NCI-H2196 (cell line): ENCODE data around the gene ITGA1.
A peak's percentile ranks its signal among the peaks of the same experiment; 100 is the strongest.

Experiments
- DNase-seq: peaks from one replicate; lab custom pipeline; 2025; ENCODE audit not compliant: unreplicated experiment; lab: John Stamatoyannopoulos, UW

ITGA1 gene

DNA sequence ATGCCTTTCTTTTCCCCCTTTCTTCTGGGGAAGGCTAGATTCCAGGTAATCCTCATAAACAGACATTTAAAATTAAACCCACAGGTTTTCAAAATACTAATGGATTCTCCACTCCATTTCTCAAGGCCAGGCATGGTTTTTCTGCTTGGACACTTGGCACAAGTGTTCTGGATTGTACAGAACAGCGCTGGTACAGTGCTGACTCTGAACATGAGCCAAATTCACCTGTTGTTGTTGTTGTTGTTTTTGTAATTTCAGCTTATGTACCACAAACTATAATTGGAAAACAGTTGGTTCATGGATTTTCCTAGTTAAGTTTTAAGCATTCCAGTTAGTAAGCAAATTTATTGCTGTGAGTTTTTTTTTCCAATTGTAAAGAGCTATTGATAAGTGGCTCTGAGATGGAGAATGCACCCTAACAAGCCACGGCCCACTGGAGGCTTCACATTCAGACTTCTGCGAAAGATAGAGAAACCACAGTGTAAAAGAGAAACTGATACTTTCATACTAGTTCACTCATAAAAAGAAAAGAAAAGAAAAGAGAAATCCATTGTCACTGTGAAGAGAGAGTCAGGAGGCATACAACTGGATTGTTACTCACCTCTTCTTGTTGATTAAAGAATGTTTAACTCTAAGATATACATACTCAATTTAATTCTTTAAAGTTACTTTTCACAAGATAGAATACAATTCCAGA is 16.2 kb upstream of the ITGA1 start:
- no peak for DNase-seq

DNA sequence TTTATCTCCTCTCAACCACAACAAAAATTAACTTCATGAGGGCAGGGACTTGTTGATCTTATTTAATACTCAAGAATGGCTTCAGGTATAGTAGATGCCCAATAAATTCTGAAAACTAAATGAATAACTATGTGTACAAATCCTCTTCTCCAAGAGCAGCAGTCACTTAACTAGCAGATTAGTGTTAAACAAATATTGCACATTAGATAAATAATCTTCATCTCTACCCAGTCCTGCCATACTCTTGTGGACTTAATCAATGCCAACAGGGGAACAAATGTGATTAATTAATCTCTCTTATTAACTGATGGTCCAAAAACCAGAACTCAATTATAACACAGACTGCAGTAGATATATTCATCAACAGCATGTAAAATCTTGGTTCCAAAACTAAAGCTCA is 15.0 kb upstream of the ITGA1 start:
- no peak for DNase-seq

DNA sequence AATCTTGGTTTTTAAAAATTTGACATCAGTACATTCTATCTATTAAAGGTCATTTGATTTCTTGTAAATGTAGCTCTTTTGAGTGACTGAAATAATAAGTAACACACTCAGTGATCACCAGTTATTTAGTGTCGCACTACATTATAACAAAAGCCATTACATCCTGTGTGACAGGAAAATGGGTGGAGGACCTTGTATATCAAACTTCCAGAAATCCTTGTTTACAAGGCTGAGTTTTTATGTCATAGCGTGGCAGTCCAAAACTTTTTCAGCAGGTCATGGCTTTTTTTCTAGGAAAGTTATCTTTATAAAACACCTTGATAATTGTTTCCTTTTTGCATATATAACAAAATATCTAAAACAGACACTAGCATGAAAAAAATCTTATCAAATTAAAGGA is 14.4 kb upstream of the ITGA1 start:
- DNase-seq: no peak

DNA sequence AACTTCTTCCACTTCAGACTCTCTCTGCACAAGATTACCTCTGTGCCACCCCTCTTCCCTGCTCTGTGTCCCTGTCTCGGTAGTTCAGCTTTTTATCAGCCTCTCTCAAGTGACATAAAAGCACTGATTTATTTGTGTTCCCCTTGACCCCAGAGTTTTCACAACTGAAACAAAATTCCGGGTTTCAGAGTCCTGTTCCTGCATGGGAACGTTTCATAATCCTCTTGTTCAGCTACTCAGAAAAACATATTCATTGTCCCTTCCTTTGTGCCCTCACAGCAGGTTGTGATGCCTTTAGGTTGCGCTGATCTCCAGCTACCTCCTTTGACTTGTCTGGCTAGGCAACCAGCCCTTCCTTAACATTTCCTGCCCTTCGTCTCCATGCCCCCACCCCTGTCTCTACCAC is 13.7 kb upstream of the ITGA1 start:
- no peak for DNase-seq

DNA sequence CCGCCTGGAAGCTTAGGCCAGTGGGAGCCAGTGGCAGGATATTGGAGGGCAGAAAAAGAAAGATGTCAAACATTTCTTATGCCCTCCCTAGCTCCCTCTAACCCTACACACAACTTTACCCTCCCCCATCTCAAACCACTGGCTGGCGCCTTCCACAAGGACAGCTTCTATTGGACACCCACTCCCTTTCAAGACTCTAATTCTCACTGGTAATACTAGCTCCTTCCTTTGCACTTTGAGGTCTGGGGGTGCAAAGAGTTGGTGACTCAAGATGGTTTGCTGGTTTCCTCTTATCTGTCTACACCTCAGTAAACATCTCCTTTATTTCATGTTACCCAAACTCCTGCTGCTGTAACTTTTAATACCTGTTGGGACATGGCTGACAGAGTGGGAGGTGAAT is 11.6 kb upstream of the ITGA1 start:
- no peak for DNase-seq

DNA sequence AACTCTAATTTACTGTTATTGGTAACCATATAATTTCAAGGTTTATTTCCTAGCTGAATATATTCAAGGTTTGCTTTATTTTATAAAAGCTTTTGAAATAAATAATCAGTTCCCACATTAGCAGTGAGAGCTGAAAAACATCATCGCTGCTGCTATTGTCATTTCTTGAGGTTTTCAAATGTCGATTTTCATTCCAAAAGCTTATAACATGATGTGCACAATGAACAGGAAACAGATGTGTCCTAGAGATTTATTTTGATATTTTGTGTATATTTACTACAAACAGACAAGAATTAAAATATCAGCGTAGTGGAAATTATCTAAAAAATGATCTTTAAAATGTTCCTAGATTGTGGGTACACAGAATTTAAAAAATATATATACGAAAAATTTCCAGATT is 10.5 kb upstream of the ITGA1 start:
- no peak for DNase-seq

DNA sequence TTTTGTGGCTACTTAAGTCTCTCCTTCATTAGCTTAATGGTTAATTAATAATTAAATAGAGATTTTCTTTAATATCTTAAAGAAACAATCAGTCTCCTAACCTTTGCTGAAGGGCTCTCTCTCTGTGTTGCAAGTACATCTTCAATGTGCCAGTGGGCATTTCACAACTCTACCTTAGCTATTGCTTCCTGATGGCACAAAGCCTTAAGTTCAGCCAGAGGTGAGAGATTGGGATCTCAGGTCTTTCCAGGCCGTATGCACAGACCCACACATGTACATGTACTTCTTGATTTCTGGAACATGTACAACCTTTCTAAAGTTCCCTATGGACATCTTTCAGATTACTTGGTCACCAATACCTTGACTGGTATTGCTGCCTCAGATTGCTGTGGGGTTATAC is 8.9 kb upstream of the ITGA1 start:
- DNase-seq: no peak

DNA sequence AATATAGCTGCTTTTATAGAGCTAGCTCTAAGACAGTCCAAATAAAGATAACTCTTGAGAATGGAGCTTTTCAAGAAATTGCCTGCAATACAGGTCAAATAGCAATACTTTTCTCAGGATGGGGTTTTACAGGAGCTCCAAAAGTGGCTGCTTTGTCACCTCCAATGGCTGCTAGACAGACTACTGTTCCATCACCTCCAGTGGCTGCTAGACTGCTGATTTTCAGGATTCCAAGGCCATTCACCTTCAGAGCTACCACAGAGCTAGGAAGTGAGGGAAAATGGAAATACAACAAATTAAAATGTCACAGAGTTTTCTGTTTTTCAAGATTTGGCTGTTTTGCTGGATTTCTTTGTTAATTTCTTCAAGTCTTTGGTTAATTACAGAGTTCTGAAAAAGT is 8.5 kb upstream of the ITGA1 start:
- DNase-seq: no peak

DNA sequence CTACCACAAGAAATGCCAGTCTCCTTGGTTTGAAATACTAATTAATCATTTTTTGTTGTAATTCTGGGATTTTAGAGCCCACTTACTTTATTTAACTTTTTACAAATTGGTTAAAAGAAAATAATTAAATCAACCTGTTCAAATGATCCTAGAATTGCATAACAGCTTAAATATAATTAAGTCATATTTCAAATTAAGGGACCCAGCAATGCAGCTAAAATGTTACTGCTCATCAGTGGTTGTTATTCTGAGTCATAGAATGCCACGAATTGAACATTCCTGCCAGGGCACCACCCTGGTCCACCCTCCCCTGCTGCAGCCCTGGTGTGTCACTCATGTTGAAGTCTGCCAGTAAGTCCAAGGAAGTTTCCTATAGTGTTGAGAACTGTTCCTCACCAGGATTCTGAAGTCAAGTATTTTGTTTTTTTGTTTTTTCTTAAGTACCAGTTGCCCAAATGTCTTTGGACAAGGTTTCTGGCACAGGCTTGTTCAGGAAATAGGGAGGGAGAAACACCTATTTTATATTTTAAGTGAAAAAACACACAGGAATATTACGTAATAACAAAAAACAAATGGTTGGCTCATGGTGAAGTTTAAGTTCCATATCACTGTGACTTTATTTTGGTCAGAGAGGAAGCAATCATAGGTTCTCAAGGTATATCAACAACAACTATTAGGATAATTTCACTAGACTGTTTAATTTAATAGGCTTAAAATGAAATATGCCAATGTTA is 4.3 kb upstream of the ITGA1 start:
- no peak for DNase-seq

DNA sequence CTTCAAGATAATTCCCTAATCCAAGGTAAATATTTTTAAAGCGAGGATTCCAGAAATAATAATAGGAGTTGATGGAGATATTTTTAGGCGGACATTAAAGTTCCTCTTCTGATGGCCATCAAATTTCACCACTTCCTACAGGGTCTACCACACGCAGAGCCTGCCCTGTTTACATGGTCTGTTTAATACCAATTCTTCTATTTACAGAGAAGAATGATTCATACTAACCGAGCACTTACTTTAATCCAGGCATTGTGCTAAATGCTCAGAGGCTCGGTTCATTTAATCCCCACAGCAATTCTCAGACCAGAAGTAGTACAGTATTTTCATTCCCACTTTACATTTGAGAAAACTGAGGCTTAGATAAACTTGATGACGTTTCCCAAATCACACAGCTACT is 3.0 kb upstream of the ITGA1 start:
- no peak for DNase-seq

DNA sequence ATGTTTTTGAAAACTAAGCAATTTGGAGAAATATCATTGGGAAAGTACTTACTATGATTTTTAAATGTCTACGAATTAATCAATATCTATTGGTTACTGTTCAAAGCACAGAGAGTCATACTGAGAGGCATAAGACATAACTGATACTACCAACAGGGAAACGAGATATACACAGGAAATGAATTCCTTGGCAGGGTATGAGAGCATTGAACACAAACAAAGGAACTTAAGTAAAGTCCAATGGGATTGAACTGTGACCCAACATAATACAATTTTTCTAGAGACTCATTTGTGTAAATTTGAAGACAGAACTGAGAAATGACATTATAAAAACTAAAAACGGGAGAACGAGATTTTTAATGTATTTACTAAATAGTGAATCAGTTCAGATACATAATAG is 1.3 kb upstream of the ITGA1 start:
- no peak for DNase-seq

DNA sequence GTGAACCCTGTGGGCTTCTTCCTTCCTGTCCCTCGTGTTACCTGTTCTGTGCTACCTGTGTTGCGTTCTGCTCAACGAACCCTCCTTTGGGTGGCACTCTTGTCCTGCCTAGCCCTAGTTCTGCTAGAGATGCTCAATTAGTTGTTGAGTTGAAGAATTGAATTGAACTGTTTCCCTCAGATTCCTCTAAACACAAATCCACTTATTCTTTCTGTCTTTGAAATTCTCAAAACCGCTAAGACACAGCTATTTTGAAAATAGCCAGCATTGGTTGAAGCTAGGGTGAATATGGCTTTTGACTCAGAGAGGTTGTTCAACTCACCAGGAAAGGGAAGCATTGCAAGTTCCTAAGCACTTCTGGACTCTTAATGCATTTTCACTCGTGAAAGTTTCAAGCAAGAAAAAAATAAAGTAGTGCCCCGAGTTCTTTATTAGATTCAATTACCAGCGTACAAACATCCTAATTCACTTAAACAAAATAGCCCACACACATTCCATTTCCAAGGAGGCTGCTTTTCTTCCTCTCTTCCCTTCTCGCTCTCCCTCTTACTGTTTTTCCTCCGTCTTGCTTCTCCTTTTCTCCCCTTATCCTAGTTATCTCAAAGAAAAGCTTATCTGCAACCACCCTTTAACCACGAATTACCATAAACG is 642 bp upstream of the ITGA1 start:
- no peak for DNase-seq

DNA sequence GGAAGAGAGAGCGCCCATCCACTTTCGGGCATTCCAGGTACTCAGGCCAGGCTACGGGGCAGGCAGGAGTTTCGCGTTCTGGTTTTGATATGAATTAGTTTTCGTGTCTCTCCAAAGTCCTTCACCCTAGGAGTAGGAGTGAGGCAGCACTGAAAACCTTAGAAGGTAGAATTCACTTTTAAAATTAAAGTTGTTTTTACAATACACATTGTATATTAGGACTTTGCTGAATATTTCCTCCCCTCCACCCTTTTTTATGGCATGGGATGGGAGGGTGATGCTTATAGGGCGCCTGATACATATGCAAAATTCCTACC is 747 bp downstream of the ITGA1 start:
- DNase-seq: no peak

DNA sequence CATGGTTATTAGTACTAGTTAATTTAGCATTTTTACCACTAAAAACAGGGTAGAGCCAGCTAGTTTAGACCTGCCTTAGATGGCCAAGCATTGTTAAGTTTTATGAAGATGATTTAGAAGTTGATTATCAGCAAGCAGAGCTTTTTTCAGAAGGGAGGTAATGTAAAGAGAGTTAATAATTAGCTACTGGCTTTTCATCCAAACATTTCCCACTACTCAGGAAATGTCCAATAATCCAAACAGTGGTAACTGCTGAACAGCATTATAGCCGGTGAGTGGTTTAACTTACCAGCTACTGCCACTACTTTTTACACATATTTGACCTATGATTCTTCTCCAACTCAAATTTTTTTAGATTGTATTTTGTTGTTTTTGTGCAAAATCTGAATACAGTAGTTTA is 1.7 kb downstream of the ITGA1 start:
- DNase-seq: no peak

DNA sequence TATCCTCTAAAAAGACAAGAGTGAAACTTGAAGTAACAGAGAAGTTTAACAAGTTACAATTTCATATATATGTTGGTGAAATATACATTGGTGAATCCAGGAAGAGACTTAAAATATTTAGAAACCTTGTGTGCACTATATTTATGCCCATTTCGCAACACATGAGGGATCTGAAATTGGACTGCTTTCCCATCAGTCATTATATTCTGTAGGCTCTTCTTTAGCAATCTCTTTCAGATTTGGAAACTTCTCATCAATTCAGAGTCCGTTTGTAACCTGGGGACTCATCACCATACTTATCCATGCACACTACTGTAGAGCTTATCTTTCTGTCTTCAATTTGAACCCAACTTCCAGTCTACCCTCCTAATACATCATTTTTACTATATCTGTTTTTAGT is 2.1 kb downstream of the ITGA1 start:
- DNase-seq: no peak

DNA sequence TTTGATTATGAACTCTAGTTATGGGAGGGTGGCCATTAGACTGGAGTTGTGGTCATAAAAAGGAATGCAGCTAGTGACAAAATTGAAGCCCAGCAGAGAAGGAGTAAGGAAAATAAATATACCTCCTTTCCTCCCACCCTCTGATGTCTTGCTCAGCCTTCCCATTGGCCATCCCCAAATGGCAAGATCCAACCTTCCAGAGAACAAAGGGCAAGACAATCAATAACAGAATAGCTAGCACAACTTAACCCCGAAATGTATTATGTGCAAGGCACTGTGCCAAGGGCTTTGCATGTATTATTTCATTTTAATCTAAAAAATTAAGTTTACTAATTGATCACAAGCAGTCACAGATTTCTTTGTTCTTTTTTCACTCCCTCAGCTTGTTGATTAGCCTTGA is 3.6 kb downstream of the ITGA1 start:
- no peak for DNase-seq

DNA sequence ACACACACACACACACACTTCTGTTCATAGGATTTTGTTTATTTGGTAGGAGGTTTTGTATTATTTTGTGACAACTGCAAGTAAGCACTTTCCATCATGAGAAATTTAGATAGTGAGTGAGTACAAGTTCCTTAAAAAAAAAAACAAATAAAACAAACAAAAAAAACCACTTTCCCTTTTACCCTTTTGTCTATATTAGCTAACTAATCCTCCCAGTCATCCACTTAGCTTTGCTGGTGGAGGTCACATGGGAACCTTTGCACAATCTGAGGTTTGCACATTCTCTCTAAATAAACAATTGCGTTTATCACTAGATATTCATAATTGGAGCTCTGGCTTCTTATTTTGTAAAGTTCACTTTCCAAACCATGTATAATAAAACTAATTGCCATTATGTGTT is 6.8 kb downstream of the ITGA1 start:
- DNase-seq: no peak

DNA sequence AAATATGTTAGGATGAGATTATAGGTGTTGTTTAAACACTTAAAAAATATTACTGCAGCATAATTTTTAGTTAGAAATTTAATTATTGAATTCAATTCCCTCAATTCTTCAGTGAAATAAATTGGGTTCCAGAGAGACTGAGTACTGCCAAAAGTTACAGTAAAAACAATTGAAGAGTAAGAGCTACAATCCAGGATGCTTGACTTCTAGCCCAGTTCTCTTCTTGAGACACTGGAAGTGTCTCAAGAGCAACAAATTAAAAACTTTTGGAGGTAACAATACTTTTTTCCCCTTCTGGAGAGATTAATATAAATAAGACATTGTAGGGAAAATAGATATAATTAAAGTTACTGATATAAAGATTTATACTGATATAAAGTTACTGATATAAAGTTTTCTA is 8.3 kb downstream of the ITGA1 start:
- no peak for DNase-seq

DNA sequence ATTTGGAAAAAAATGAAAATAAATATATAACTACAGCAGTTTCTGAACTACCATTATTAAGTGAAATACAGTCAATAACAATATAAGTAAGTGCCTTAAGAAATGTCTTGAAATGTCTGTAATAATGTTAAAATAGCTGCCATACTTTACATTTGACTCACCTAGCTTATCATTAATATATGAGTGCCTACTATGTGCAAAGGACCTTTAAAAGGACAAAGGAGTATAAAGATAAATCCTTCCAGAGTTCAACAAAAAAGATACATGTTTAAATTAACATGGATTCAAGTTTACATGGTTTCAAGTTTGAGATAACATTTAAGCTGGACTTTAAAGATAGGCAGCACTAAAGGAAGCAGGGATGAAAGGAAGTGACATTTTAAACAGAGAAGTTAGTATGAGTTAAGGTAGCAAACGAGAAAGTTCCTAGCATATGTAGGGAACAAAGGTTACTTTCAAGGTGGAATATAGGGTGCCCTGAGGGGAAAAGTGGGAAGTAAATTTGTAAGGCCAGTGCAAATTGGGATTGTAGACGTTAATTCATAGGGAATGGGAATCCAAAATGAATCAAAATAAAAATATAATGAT is 8.9 kb downstream of the ITGA1 start:
- DNase-seq: no peak

DNA sequence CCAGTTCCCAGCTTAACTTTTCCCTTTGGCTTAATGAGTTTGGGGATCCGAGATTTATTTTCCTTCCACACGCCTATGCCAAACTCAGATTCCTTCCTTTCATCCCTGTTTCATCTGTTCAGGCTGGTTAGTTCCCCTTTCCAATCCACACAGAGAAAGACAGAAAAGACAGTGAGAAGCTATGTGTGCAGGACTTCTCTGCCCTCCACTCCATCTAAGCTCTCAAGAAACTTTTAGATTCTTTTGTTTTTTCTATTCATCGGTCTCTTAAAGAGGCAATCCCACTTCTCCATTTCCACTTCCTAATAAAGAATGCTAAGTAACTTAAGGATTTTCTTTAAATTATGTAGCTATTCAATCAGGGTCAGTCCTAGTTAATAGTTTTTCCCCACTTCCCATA is 11.2 kb downstream of the ITGA1 start:
- no peak for DNase-seq

DNA sequence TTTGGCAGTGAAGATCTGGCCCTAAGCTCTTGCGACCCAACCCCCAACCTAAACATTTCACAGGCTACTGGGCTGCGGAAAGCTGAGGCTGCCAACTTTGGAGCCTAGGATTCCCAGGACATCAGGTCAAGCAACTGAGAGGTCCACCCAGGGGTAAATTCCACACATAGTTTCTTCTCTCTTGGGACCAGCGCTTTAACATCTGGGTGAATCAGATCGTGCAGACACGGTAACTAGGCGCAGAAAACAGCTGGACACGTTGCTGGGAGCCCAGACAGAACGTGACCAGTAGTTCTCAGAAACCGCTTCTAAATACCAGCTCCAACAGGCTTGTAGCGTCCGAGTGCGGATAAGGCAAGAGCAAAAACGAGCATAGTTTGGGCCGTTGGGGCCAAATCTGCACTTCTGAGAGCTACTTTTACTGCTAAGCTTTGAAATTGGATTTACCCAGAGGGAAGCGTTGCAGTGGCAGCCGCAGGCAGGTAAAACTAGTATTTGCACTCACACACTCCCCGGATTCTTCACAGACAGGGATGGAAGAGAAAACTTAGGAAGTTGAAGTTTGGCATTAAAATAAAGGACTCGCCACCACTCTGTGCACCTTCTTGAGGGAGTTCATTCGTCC is 11.8 kb downstream of the ITGA1 start:
- no peak for DNase-seq

DNA sequence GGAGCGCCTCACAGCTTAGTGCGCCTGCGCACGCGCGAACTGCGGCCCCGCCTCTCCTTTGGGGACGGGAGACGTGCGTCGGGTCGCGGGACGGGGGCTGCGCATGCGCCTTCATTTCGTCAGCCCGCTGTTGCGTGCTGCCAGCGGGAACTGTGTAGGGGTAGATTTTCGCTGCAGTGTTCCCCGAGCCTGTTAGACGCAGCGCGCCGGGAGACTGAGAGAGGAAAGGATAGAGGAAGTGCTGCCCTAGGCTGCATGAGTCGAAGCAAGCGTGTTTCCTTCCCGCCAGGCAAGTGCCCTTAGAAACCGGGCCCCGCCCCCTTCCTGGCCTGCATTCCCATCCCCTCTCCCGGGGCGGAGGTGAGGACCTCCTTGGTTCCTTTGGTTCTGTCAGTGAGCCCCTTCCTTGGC is 12.3 kb downstream of the ITGA1 start:
- DNase-seq: peak; percentile 82
